Measurements from ENCODE around the gene KLF2.
"Not testable (repeated sequence)": the region's sequence is repeated elsewhere in the genome, so short reads cannot be mapped to it uniquely, and the experiment has no call there.

KLF2 gene

GRCh38 chr19:16337809-16338469 lies 13.3 kb downstream of the KLF2 start:
- no peak for DNase-seq (ENCODE audit: low read depth, low spot score)

GRCh38 chr19:16338470-16339360 lies 14.1 kb downstream of the KLF2 start:
- peak; percentile 31 for DNase-seq (ENCODE audit: low read depth, low spot score)

GRCh38 chr19:16339361-16339725 lies 14.7 kb downstream of the KLF2 start:
- no peak for DNase-seq (ENCODE audit: low read depth, low spot score)

- DNase-seq (ENCODE audit: low read depth, low spot score) = no peak
These were observed 15.5 kb downstream of the KLF2 start for GRCh38 chr19:16340092-16340491.

- DNase-seq (ENCODE audit: low read depth, low spot score) = no peak
These were observed 16.0 kb downstream of the KLF2 start for GRCh38 chr19:16340654-16341053.

GRCh38 chr19:16342002-16342715 lies 17.5 kb downstream of the KLF2 start:
- no peak for DNase-seq (ENCODE audit: low read depth, low spot score)

- DNase-seq (ENCODE audit: low read depth, low spot score) = no peak
These were observed 18.5 kb downstream of the KLF2 start for GRCh38 chr19:16343156-16343555.

- no peak for DNase-seq (ENCODE audit: low read depth, low spot score)
These were observed 20.8 kb downstream of the KLF2 start for GRCh38 chr19:16345457-16345856.

GRCh38 chr19:16347099-16347498 lies 22.5 kb downstream of the KLF2 start:
- not testable (repeated sequence) for DNase-seq (ENCODE audit: low read depth, low spot score)

GRCh38 chr19:16347706-16348105 lies 23.1 kb downstream of the KLF2 start:
- no peak for DNase-seq (ENCODE audit: low read depth, low spot score)

GRCh38 chr19:16349551-16350152 lies 25.0 kb downstream of the KLF2 start:
- DNase-seq (ENCODE audit: low read depth, low spot score) = no peak

GRCh38 chr19:16351133-16351809 lies 26.6 kb downstream of the KLF2 start:
- DNase-seq (ENCODE audit: low read depth, low spot score) = no peak

- no peak for DNase-seq (ENCODE audit: low read depth, low spot score)
These were observed 30.8 kb downstream of the KLF2 start for GRCh38 chr19:16355293-16356043.

GRCh38 chr19:16358456-16358855 lies 33.8 kb downstream of the KLF2 start:
- DNase-seq (ENCODE audit: low read depth, low spot score) = no peak

GRCh38 chr19:16359074-16359473 lies 34.4 kb downstream of the KLF2 start:
- DNase-seq (ENCODE audit: low read depth, low spot score) = no peak

- no peak for DNase-seq (ENCODE audit: low read depth, low spot score)
These were observed 35.3 kb downstream of the KLF2 start for GRCh38 chr19:16359964-16360363.

GRCh38 chr19:16360738-16361137 lies 36.1 kb downstream of the KLF2 start:
- DNase-seq (ENCODE audit: low read depth, low spot score) = no peak

- no peak for DNase-seq (ENCODE audit: low read depth, low spot score)
These were observed 36.6 kb downstream of the KLF2 start for GRCh38 chr19:16361254-16361653.

- no peak for DNase-seq (ENCODE audit: low read depth, low spot score)
These were observed 37.3 kb downstream of the KLF2 start for GRCh38 chr19:16361926-16362325.

GRCh38 chr19:16363133-16363851 lies 38.7 kb downstream of the KLF2 start:
- DNase-seq (ENCODE audit: low read depth, low spot score) = no peak

Measured in smooth muscle cell of the brain vasculature (primary cell).